HG02610 (cell line): ENCODE measurements around the gene C1orf210.

Source experiments
- ATAC-seq: cut with Tn5 transposase; IDR thresholded peaks from one replicate; pipeline ENCODE4 v1.9.1; 2021; ENCODE audit warnings: mild to moderate bottlenecking, moderate library complexity; ENCODE audit not compliant: unreplicated experiment

C1orf210 gene

GRCh38 chr1:43312663-43313515, 27.5 kb upstream of the C1orf210 start:
- ATAC-seq, result no peak

GRCh38 chr1:43312212-43312623, 26.8 kb upstream of the C1orf210 start:
- ATAC-seq, result no peak

GRCh38 chr1:43311521-43311920, 26.1 kb upstream of the C1orf210 start:
- no peak for ATAC-seq

GRCh38 chr1:43309405-43310025, 24.1 kb upstream of the C1orf210 start:
- no peak for ATAC-seq

DNA sequence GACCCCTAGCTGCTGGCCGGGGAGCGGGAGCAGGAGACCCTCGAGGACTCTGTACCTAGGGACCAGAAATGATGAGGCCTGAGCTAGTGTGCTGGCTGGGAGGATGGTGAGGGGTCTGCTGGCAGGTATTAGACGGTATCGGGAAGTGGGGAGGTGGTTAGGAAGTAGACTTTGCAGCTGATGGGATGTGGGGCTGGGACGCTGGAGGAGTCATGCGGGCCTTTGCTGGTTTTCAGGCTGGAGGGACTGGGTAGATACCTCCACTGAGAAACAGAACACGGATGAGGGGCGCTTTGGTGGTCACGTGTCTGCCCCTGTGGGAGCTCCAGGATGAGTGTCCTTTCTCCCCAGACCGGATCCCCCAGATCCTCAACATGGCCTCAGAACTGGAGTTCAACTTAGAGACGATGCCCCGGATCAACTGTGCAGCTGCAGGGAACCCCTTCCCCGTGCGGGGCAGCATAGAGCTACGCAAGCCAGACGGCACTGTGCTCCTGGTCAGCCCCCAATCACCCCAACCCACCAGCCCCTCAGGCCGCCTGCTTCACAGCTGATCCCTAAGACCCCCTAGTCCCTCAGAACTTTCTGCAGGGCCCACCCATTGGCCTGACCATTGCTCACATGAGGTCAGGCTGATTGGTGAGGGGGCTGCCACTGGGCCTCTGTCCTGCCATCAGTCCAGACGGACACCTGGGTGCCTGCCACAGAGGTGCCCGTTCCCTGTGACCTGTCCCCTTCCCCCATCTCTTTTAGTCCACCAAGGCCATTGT, 23.4 kb upstream of the C1orf210 start:
- ATAC-seq, result no peak

DNA sequence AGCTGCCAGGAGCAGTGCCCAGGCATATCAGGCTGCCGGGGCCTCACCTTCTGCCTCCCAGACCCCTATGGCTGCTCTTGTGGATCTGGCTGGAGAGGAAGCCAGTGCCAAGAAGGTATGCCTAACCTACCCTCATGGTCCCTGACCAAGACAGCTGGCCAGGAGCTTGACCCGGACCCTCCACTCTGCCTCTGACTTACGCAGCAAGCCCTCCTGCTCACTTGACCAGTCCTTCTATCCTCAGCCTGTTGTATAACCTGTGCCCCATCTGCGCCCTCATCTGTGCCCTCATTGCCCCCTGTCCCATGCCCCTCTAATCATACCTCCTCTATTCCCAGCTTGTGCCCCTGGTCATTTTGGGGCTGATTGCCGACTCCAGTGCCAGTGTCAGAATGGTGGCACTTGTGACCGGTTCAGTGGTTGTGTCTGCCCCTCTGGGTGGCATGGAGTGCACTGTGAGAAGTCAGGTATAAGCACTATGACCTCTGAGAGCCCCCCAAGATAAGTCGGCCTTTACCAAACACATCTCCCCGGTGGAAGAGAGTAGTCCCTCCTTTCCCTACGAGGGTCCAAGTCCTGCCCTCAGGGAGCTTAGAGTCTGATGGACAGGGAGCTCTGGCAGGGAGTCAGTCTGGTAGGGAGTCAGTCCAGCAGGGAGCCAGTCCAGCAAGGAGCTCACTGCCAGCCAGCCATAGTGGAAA, 22.2 kb upstream of the C1orf210 start:
- no peak for ATAC-seq

DNA sequence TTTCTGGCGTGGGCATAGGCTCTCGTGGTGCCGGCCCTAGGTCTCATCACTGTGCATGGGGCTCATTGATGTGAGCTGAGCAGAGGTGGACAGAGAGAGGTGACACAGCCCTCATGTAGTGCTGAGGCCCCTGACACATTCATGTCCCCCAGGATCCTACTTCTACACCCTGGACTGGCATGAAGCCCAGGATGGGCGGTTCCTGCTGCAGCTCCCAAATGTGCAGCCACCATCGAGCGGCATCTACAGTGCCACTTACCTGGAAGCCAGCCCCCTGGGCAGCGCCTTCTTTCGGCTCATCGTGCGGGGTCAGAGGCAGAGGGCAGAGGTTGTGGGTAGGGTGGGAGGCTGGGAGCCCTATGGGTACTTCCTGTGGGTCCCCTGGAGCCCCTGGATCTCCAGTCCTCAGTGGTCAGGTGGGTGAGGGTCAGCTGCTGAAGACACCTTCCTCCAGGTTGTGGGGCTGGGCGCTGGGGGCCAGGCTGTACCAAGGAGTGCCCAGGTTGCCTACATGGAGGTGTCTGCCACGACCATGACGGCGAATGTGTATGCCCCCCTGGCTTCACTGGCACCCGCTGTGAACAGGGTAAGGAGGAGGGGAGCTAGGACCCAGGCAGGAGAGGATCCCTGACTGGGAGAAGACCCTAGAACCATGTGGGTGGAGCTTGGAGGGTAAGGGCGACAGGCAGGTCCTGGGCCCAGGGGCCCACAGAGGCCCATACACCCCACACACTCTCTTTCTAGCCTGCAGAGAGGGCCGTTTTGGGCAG, 21.5 kb upstream of the C1orf210 start:
- ATAC-seq, result no peak

DNA sequence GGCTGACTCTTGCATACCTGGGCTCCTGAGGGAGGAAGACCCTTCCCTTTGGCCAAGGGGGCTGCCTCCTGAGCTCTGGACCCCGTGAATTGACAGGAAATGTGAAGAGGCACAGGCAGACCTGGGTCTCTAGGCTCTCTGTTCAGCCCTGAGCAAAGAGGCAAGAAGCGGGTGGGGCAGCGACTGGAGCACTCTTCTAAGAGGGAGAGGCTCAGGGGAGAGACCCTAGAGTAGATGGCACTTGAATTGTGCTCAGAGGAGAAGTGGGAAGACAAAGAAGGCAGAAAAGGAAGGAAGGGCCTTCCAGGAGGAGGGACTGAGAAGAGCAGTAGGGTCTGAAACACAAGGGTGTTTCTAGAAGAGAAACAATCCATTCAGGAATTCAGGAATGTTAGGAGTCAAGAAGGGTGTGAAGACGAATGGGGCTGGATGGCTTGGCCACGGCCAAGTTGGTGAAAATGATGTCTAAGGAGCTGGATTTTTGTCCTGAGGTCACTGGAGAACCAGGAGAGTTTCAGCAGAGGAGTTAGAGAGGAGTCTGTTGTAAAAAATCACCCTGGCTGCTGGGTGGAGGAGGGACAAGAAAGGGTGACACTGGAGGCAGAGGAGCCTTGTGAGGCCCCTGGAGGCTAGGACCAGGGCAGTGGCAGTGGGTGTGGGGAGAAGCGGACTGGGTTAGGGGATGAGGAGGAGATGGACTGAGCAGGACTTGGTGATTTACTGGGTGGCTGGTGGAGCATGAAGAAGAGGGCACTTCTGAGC, 20.7 kb upstream of the C1orf210 start:
- no peak for ATAC-seq

GRCh38 chr1:43305461-43305860, 20.1 kb upstream of the C1orf210 start:
- ATAC-seq, result no peak

DNA sequence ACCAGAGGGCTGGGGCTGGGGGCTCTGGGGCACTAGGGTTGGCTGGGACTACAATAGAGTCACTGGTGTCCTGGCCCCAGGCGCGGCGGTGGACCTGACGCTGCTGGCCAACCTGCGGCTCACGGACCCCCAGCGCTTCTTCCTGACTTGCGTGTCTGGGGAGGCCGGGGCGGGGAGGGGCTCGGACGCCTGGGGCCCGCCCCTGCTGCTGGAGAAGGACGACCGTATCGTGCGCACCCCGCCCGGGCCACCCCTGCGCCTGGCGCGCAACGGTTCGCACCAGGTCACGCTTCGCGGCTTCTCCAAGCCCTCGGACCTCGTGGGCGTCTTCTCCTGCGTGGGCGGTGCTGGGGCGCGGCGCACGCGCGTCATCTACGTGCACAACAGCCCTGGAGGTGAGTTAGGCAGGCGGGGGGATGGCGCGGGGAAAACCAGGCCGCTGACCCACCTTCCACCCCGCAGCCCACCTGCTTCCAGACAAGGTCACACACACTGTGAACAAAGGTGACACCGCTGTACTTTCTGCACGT, 19.5 kb upstream of the C1orf210 start:
- no peak for ATAC-seq

DNA sequence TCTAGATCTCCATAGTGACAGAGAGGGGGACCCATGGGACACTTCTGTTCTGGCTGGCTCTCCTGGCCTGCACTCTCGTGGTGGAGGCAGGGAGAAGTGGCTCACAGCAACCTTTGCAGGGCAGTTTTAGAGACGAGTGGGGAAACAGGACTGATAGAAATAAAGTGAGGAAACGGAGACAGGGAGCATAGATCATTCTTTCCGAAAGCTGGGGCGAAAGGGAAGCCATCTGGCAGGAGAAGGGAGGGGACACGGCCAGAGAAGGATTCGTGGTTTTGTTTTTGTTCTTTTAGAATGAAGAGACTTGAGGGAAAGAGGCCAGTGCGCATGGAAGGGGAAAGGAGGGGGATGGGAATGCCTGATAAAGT, 18.9 kb upstream of the C1orf210 start:
- no peak for ATAC-seq

DNA sequence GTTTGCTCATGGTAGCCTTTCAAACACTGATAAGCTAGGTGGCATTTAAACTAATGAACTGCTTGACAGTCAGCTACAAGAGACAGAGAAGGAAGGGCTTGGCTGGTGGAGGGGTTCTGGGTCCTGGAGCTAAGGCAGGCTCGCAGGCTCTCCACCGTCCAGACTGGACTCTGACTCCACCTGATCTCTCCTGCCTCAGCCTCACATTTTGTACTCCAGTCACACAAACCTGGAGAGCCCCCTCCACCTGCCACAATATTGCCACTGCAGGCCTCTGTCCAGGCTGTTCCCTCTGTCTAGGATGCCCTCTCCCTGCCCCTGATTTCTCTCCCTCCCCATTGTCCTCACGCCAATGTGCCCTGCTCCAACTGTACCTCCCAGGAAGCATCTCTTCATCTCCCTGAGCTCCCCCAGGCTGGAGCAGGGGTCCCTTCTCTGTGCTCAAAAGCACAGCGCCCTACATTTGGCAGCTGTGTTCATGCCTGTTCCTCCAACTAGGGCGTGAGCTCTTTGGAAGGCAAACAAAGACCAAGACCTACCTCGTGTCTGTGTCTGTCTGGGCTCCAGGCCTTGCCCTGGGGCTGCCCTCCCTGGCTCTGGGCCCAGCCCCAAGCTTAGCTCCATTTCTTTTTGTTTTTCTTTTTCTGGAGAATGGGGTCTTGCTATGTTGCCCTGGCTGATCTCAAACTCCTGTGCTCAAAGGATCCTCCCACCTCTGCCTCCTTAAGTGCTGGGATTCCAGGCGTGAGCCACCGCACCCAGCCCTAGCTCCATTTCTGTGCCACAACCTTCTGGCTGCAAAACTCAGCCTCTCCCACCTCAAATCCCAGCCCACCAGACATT, 18.3 kb upstream of the C1orf210 start:
- ATAC-seq, result no peak

GRCh38 chr1:43302721-43303470, 17.5 kb upstream of the C1orf210 start:
- no peak for ATAC-seq

DNA sequence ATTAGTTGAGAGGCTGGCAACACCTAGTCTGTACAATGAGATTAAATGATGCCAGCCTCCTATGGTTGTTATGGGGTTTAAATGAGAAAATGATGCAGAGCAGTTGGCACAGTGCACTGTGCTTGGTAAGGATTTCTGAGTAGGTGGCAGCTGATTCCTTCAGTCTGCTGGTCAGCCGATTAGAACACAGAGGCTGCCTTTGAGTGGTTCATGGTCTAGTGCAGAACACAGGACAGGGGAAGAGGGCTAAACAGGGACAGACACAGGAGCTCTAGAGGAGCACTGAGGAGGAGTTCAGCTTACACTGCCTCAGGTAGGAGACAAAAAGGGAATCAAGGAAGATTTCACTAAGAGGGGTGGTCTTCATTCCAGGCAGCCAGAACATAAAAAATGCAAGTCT, 16.8 kb upstream of the C1orf210 start:
- no peak for ATAC-seq

DNA sequence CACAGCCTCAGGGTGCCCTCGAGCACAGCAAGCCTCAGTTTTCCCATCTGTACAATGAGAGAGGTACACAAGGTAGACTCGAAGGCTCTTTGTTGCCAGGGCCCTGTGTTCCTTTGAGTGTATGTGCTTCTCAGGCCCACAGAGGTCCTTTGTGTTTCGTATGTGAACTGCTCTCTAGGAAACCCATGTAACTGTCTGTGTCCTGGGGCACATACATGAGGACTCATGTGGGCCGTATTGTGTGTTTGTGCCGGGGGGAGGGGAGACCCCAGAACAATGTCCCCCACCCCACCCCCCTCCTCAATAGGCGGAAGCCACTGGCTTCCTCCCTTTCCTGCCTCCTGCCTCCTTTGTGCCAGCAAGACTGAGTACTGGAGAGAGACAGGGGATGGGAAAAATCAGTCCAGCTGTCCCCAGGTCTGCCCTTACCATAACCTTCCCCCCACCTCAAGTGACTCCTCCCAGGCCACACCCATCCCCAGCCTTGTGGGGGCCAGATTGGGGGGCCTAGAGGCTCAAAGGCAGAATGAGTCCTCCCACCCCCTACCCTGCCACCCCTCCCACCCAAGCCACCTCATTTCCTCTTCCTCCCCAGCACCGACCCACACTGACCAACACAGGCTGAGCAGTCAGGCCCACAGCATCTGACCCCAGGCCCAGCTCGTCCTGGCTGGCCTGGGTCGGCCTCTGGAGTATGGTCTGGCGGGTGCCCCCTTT, 15.2 kb upstream of the C1orf210 start, which contains the start of gene TIE1:
TIE1 (plus strand) TSS at position 605 of the 717 bp plus-strand sequence; CDS start at position 695, 90 bp downstream.
- no peak for ATAC-seq

- no peak for ATAC-seq
These were observed 13.7 kb upstream of the C1orf210 start for GRCh38 chr1:43299101-43299500.

GRCh38 chr1:43298055-43298454, 12.7 kb upstream of the C1orf210 start:
- ATAC-seq, result no peak
